Neuronal stem cell (in vitro differentiated cells): ENCODE data around the gene PXMP2.
A peak's percentile ranks its signal among the peaks of the same experiment; 100 is the strongest.

ENCODE experiments used
- DNase-seq: peaks from one replicate; pipeline ENCODE4 v3.0.0-alpha.2; 2013; ENCODE audit warnings: low spot score
- H2AFZ ChIP-seq: one replicate; pipeline ENCODE4 v1.6.1; 2013; ENCODE audit warnings: mild to moderate bottlenecking, low read length, inconsistent platforms
- H2AK5ac ChIP-seq: 2 replicates; pipeline ENCODE4 v1.6.1; 2013; ENCODE audit warnings: low read depth, mild to moderate bottlenecking, inconsistent platforms, low read length, moderate library complexity, mixed read lengths
- H2BK120ac ChIP-seq: 2 replicates; pipeline ENCODE4 v1.6.1; 2013; ENCODE audit warnings: low read depth, mild to moderate bottlenecking, inconsistent platforms, low read length, moderate library complexity, mixed read lengths
- H2BK12ac ChIP-seq: one replicate; pipeline ENCODE4 v1.6.1; 2013; ENCODE audit warnings: low read length, inconsistent platforms
- H2BK15ac ChIP-seq: 2 replicates; pipeline ENCODE4 v1.6.1; 2013; ENCODE audit warnings: mild to moderate bottlenecking, low read length, inconsistent platforms, mixed read lengths
- H2BK5ac ChIP-seq: one replicate; pipeline ENCODE4 v1.6.1; 2013; ENCODE audit warnings: inconsistent platforms, mild to moderate bottlenecking, low read length, moderate library complexity
- H3K14ac ChIP-seq: one replicate; pipeline ENCODE4 v1.6.1; 2013; ENCODE audit warnings: low read length, inconsistent platforms
- H3K18ac ChIP-seq: 2 replicates; pipeline ENCODE4 v1.6.1; 2013; ENCODE audit warnings: low read length, inconsistent platforms
- H3K23ac ChIP-seq: 2 replicates; pipeline ENCODE4 v1.6.1; 2013; ENCODE audit warnings: low read depth, mild to moderate bottlenecking, mixed read lengths, low read length, inconsistent platforms; ENCODE audit not compliant: poor library complexity
- H3K27ac ChIP-seq: replicated peaks from 3 replicates; pipeline ENCODE4 v1.5.1; 2013; ENCODE audit warnings: low read length, inconsistent platforms
- H3K27me3 ChIP-seq, 3 experiments: 2 replicates each; pipeline ENCODE4 v1.6.1; 2013; ENCODE audit warnings: low read length in 3 of 3, mild to moderate bottlenecking in 2 of 3, inconsistent platforms in 1 of 3, low read depth in 1 of 3, mixed read lengths in 1 of 3, moderate library complexity in 1 of 3; ENCODE audit not compliant: control insufficient read depth in 3 of 3, insufficient read depth in 3 of 3
- H3K36me3 ChIP-seq, 2 donors: replicated peaks in 1 of 2; 2 replicates each; pipeline ENCODE4 v1.6.1; 2013; ENCODE audit warnings: low read length in 2 of 2; ENCODE audit not compliant: control insufficient read depth in 2 of 2, insufficient read depth in 2 of 2
- H3K4ac ChIP-seq: 2 replicates; pipeline ENCODE4 v1.6.1; 2013; ENCODE audit warnings: inconsistent platforms, mild to moderate bottlenecking, low read length, moderate library complexity
- H3K4me1 ChIP-seq, 2 donors: 1 replicate in 1 of 2; 2 replicates in 1 of 2; pipeline ENCODE4 v1.6.1; 2013; ENCODE audit warnings: low read length in 2 of 2, low read depth in 1 of 2; ENCODE audit not compliant: control insufficient read depth in 2 of 2, insufficient read depth in 1 of 2
- H3K4me2 ChIP-seq: one replicate; pipeline ENCODE4 v1.6.1; 2013; ENCODE audit warnings: mild to moderate bottlenecking, low read length, inconsistent platforms; ENCODE audit not compliant: insufficient read depth, poor library complexity, severe bottlenecking
- H3K4me3 ChIP-seq, 2 donors: 2 replicates each; pipeline ENCODE4 v1.5.1; 2013; ENCODE audit warnings: low read length in 2 of 2, mild to moderate bottlenecking in 2 of 2, inconsistent platforms in 1 of 2, moderate library complexity in 1 of 2
- H3K79me1 ChIP-seq: one replicate; pipeline ENCODE4 v1.6.1; 2013; ENCODE audit warnings: low read depth, mild to moderate bottlenecking, inconsistent platforms, low read length, moderate library complexity
- H3K9ac ChIP-seq: one replicate; pipeline ENCODE4 v1.6.1; 2013; ENCODE audit warnings: mild to moderate bottlenecking, low read depth, low read length, inconsistent platforms; ENCODE audit not compliant: poor library complexity
- H3K9me3 ChIP-seq, 2 donors: replicated peaks in 1 of 2; 2 replicates each; pipeline versions ENCODE3 to v1.6.1; 2013; ENCODE audit warnings: low read length in 2 of 2, mild to moderate bottlenecking in 2 of 2, inconsistent platforms in 1 of 2, low read depth in 1 of 2, mixed read lengths in 1 of 2, moderate library complexity in 1 of 2; ENCODE audit not compliant: control insufficient read depth in 2 of 2, insufficient read depth in 1 of 2
- H4K8ac ChIP-seq: one replicate; pipeline ENCODE4 v1.6.1; 2013; ENCODE audit warnings: low read depth, mild to moderate bottlenecking, inconsistent platforms, low read length, moderate library complexity
- H4K91ac ChIP-seq: one replicate; pipeline ENCODE4 v1.6.1; 2013; ENCODE audit warnings: low read length, low read depth, mild to moderate bottlenecking, inconsistent platforms; ENCODE audit not compliant: poor library complexity
- WGBS, 2 donors: extraction: QIAGEN DNeasy Blood & Tissue Kit; methylation state at CpG; one replicate each; pipeline ENCODE4 v1.1.7; 2013; ENCODE audit warnings: missing lambda C conversion rate in 2 of 2, mixed read lengths in 1 of 2; ENCODE audit not compliant: insufficient read length in 2 of 2, insufficient replicate concordance in 1 of 2; ENCODE audit errors: extremely low coverage in 2 of 2; 5-methylcytosine and 5-hydroxymethylcytosine counted together

PXMP2 gene

DNA sequence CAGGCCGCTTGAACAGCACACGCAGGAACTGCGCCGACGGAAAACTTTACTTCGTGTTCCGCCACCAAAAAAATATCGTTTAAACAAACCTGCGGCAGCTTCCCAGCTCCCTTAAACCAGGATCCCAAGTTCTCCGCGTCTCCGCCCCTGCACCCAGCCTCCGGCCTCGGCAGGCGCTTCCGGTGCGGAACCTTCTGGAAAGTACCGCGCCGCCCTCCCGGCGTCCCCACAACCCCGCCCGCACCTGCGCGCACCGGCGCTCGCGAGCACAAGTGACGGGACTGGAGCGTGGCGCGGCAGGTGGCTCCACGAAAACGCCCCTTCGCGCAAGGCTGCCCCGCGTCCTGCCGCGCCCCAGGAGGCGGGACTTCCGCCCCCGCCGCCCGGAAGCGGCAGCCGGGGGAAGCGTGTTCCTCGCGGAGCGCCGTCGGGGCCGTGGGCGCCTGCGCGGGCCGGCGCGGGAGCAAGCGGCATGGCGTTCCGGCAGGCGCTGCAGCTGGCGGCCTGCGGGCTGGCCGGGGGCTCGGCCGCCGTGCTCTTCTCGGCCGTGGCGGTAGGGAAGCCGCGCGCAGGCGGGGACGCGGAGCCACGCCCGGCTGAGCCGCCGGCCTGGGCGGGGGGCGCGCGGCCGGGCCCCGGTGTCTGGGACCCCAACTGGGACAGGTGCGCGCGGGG lies 23.2 kb downstream of the PXMP2 start, which contains the start of gene PGAM5:
Gene PGAM5, plus strand, starts transcription at position 438 of the 675 bp plus-strand sequence. Its CDS starts 35 bp downstream, at position 473.
- Histone ChIP-seq H2BK120ac (no peak within 1 kb of the TSS), H2AK5ac (peak within 1 kb of the TSS; percentile 70), H3K4me3 (peak within 1 kb of the TSS; percentile 81 to 95), H3K23ac (peak within 1 kb of the TSS; percentile 99), H3K4ac (no peak within 1 kb of the TSS), H3K18ac (peak within 1 kb of the TSS; percentile 96), H3K4me1 (peaks cover 0 to 2% of the 10 kb centered on the region in 2 donors), H3K27me3 (no peaks in the 10 kb centered on the region), H3K14ac (peak within 1 kb of the TSS; percentile 39), H3K4me2 (peak within 1 kb of the TSS; percentile 69), H2BK15ac (peak within 1 kb of the TSS; percentile 26), H3K27ac (peak within 1 kb of the TSS; percentile 71), H3K9me3 (peaks cover 0 to 2% of the 10 kb centered on the region in 2 donors), H2BK12ac (no peak within 1 kb of the TSS), H3K79me1 (peaks cover 6% of the 10 kb centered on the region), H4K8ac (no peak within 1 kb of the TSS), H2BK5ac (peak within 1 kb of the TSS; percentile 62), H2AFZ (peak within 1 kb of the TSS; percentile 100), H3K9ac (peak within 1 kb of the TSS; percentile 94), H3K36me3 (peaks cover 8 to 29% of the 10 kb centered on the region in 2 donors), H4K91ac (no peak within 1 kb of the TSS)
- peak; percentile 75 for DNase-seq
- WGBS, 2 donors = no CpG with 5 or more reads among the region's 94 CpGs

DNA sequence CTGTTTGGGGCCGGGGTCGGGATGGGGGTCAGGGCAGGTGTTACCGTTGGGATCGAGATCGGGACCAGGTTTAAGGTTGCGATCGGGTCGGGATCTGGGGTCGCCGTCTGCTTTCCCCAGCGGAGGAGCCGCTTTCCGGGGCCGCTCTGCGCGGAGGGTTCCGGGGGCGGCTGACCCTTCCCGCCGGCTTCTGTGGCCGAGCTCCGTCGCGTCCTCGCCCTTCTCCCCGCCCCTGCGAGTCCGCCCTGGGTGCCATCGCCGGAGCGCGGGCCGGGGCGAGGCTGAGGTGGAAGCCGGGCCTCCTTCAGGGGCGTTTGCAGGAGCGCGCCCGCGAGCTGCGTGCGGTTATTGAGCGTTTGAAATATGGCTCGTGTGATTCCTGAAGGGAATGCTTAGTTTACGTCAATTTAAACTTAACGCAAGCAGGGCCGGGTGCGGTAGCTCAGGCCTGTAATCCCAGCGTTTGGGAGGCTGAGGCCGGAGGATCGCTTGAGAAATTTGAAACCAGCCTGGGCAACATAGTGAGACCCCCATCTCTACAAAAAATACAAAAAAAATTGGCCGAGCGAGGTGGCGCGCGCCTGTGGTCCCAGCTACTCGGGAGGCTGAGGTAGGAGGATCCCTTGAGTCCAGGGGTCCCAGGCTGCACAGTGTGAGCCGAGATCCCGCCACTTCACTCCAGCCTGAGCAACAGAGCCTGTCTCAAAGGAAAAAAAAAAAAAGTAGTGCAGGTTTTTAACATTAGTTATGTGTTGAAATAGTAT lies 23.9 kb downstream of the PXMP2 start:
- H3K27me3 ChIP-seq = no peaks in the 10 kb centered on the region
- peak overlapping the region; percentile 70 for H2AK5ac ChIP-seq
- DNase-seq = no peak
- no peak overlapping the region for H2BK120ac ChIP-seq
- no peak overlapping the region for H2BK12ac ChIP-seq
- peaks cover 0 to 2% of the 10 kb centered on the region in 2 donors for H3K9me3 ChIP-seq
- peak overlapping the region; percentile 26 for H2BK15ac ChIP-seq
- peak overlapping the region; percentile 69 for H3K4me2 ChIP-seq
- H3K9ac ChIP-seq = peak overlapping the region; percentile 90
- H4K8ac ChIP-seq = no peak overlapping the region
- no CpG with 5 or more reads among the region's 59 CpGs for WGBS, 2 donors
- H3K79me1 ChIP-seq = peaks cover 6% of the 10 kb centered on the region
- H2BK5ac ChIP-seq = peak overlapping the region; percentile 62
- no peak overlapping the region for H4K91ac ChIP-seq
- peak overlapping the region; percentile 83 for H3K18ac ChIP-seq
- peaks cover 11 to 33% of the 10 kb centered on the region in 2 donors for H3K36me3 ChIP-seq
- no peak overlapping the region for H3K4ac ChIP-seq
- H3K14ac ChIP-seq = no peak overlapping the region
- no peak overlapping the region for H3K27ac ChIP-seq
- peak overlapping the region; percentile 100 for H2AFZ ChIP-seq
- H3K4me1 ChIP-seq = peaks cover 0 to 2% of the 10 kb centered on the region in 2 donors
- H3K23ac ChIP-seq = peak overlapping the region; percentile 99
- H3K4me3 ChIP-seq = peak overlapping the region; percentile 81 to 95

DNA sequence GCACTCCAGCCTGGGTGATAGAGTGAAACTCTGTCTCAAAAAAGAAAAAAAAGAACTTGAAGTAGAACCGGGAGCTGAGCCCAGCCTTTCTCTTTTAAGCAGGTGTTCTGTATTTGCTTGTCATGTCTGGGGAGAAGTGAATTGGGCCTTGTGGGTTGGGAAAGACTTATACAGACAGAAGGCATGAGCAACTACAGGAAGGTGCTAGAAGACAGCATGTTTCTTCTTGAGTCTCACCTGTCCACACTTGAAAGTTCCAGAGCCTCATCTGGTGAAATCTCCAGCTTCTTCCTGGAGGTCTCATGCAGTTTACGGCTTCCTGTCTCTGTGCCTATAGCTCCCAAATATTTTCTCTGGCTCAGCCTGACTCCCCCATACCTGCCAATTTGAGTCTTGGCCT lies 25.7 kb downstream of the PXMP2 start:
- Histone ChIP-seq H2BK5ac (no peak overlapping the region), H2BK120ac (no peak overlapping the region), H2BK12ac (no peak overlapping the region), H3K4me3 (no peak overlapping the region), H2AFZ (no peak overlapping the region), H3K27me3 (no peaks in the 10 kb centered on the region), H3K27ac (no peak overlapping the region), H4K91ac (no peak overlapping the region), H3K36me3 (peaks cover 17 to 43% of the 10 kb centered on the region in 2 donors), H3K9me3 (peaks cover 0 to 2% of the 10 kb centered on the region in 2 donors), H3K14ac (no peak overlapping the region), H3K4me2 (no peak overlapping the region), H2AK5ac (no peak overlapping the region), H3K9ac (no peak overlapping the region), H3K79me1 (peaks cover 15% of the 10 kb centered on the region), H3K18ac (no peak overlapping the region), H2BK15ac (no peak overlapping the region), H4K8ac (no peak overlapping the region), H3K23ac (no peak overlapping the region), H3K4ac (no peak overlapping the region), H3K4me1 (peaks cover 0 to 2% of the 10 kb centered on the region in 2 donors)
- WGBS, 2 donors = no CpG with 5 or more reads among the region's 2 CpGs
- DNase-seq = no peak

DNA sequence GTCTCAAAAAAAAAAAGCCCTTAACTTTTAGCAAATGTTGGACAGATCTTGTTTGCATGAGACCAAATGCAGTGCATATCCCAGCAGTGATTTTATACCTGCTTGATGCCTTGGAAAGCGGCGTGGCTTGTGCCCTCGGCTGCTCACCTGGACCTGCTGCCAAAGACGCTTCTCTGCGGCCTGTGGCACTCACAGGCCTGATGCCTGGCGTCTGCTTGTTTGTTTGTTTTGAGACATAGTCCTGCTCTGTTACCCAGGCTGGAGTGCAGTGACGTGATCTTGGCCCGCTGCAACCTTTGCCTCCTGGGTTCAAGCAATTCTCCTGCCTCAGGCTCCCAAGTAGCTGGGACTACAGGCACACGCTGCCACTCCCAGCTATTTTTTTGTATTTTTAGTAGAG lies 28.5 kb downstream of the PXMP2 start:
- Histone ChIP-seq H3K23ac (no peak overlapping the region), H3K4me1 (no peaks in the 10 kb centered on the region), H3K4me2 (no peak overlapping the region), H3K36me3 (peaks cover 35 to 65% of the 10 kb centered on the region in 2 donors), H3K27me3 (no peaks in the 10 kb centered on the region), H4K91ac (no peak overlapping the region), H2AK5ac (no peak overlapping the region), H2BK12ac (no peak overlapping the region), H2BK15ac (no peak overlapping the region), H3K4ac (no peak overlapping the region), H3K9me3 (peaks cover 0 to 2% of the 10 kb centered on the region in 2 donors), H3K9ac (peak overlapping the region; percentile 9), H3K79me1 (peaks cover 23% of the 10 kb centered on the region), H2BK5ac (no peak overlapping the region), H3K27ac (no peak overlapping the region), H2BK120ac (no peak overlapping the region), H3K14ac (no peak overlapping the region), H4K8ac (no peak overlapping the region), H2AFZ (no peak overlapping the region), H3K18ac (no peak overlapping the region), H3K4me3 (no peak overlapping the region)
- no CpG with 5 or more reads among the region's 9 CpGs for WGBS, 2 donors
- no peak for DNase-seq
